Mesothelial cell of epicardium (in vitro differentiated cells): Measurements from ENCODE around the gene PBX2. TPM values are rescaled to one million over a fixed set of nuclear protein-coding genes. Genes with fewer than 3 reads are reported as not detected.
"Not testable (repeated sequence)": the region's sequence is repeated elsewhere in the genome, so short reads cannot be mapped to it uniquely, and the experiment has no call there.

Source experiments
- DNase-seq, 2 experiments: peaks; one replicate each; pipeline ENCODE4 v3.0.0; 2021; ENCODE audit warnings: low spot score in 2 of 2; ENCODE audit not compliant: unreplicated experiment in 2 of 2
- H3K27ac Mint-ChIP-seq: 2 replicates; pipeline ENCODE4 v1.8.0; 2021; ENCODE audit warnings: mixed read lengths
- H3K27me3 Mint-ChIP-seq: 2 replicates; pipeline ENCODE4 v1.8.0; 2021; ENCODE audit warnings: low read depth, mixed read lengths
- H3K36me3 Mint-ChIP-seq: 2 replicates; pipeline ENCODE4 v1.8.0; 2021; ENCODE audit warnings: mixed read lengths
- H3K4me1 Mint-ChIP-seq: 2 replicates; pipeline ENCODE4 v1.8.0; 2021; ENCODE audit warnings: mixed read lengths
- H3K4me3 Mint-ChIP-seq: 2 replicates; pipeline ENCODE4 v1.8.0; 2021; ENCODE audit warnings: mild to moderate bottlenecking, moderate library complexity, mixed read lengths
- H3K9me3 Mint-ChIP-seq: 2 replicates; pipeline ENCODE4 v1.8.0; 2021; ENCODE audit warnings: mixed read lengths
- CTCF ChIP-seq: fragments of 200-600 bp; sonication (generic); IDR thresholded peaks from one replicate; pipeline ENCODE4 v1.5.0; 2021; ENCODE audit warnings: antibody characterized with exemption; ENCODE audit not compliant: unreplicated experiment
- total RNA-seq: library from RNA; stranded (reverse); gene quantifications from 3 replicates; pipeline ENCODE4 v1.2.1, GENCODE V29; 2021

Gene PBX2
- total RNA-seq, 1 donor from 2014 or later: 236 TPM

DNA sequence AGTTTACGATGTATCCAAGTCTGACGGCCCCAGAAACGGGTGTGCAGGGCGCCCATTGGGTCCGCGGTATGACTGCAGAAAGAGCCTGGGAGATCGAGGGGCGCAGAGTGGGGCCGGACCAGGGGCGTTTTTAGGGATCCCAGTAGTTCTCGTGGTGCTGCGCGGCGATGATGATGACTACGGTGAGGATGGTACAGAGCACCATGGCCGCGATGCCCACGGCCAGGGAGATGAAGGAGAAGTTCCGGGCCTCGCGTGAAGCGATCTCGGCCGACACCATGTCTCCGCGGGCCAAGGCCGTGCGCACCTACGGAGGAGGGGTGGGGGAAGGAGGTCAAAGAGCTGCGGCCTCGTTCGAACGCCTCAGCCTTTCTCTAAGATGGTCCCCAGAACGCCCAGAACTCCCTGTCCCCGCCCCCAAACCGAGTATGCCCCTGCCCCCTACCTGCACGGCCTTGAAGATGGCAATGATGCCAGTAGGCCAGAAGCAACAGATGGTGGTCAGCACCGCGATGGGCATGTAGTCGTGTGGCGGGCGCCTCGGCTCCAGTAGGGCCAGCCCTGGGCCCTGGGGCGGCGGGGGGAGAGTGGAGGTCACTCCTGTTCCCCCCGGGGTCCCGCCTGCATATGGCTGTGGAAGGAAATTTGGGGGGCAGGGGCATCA is 40.8 kb downstream of the PBX2 start:
- H3K4me3 Mint-ChIP-seq: no peak overlapping the region
- peaks cover 46% of the 10 kb centered on the region for H3K4me1 Mint-ChIP-seq
- TF ChIP-seq CTCF: no peak

GRCh38 chr6:32148289-32149091 is 41.5 kb downstream of the PBX2 start:
- H3K27me3 Mint-ChIP-seq: peaks cover 5% of the 10 kb centered on the region
- H3K27ac Mint-ChIP-seq: no peak overlapping the region
- no peak for TF ChIP-seq CTCF
- no peak overlapping the region for H3K4me3 Mint-ChIP-seq
- H3K9me3 Mint-ChIP-seq: no peaks in the 10 kb centered on the region
- H3K4me1 Mint-ChIP-seq: peaks cover 46% of the 10 kb centered on the region
- peaks cover 3% of the 10 kb centered on the region for H3K36me3 Mint-ChIP-seq
- no peak for DNase-seq

More for the DNA sequence above, 40.8 kb downstream of the PBX2 start:
- no peak for DNase-seq
- Mint-ChIP-seq H3K36me3 (peaks cover 3% of the 10 kb centered on the region), H3K27me3 (peaks cover 5% of the 10 kb centered on the region), H3K9me3 (no peaks in the 10 kb centered on the region), H3K27ac (no peak overlapping the region)

DNA sequence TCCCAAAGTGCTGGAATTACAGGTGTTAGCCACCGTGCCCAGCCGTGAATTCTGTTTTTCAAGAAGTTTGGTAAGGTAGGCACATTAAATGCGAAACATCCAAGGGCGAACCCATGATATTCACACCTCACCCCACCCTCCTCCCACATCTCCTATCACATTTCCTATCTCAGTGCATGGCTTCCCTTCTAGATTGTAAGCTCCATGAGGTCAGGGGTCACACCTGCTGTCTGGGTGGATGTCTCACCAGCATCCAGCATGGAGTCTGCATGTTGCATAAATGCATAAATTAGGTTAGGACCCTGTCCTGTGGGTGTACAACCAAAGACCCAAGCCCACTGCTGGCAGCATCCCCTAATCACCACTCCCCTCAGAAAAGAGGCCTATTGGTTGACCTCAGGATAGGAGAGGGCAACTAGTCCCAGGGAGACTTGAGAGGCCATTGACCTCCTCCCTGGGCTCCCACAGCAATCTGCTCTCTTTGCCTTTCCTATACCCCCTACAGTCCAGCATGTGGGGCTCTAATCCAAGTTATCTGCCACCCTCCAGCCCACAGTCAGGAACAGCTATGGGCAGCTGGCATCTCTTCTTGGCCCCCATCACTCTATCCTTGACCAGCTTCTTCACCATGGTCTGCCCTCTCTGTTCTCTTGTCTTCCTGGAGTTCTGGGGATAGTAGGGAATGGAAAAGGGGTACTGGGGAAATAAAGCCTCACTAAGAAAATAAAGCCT is 42.4 kb downstream of the PBX2 start:
- Mint-ChIP-seq H3K4me3 (no peak overlapping the region), H3K4me1 (peaks cover 37% of the 10 kb centered on the region)

DNA sequence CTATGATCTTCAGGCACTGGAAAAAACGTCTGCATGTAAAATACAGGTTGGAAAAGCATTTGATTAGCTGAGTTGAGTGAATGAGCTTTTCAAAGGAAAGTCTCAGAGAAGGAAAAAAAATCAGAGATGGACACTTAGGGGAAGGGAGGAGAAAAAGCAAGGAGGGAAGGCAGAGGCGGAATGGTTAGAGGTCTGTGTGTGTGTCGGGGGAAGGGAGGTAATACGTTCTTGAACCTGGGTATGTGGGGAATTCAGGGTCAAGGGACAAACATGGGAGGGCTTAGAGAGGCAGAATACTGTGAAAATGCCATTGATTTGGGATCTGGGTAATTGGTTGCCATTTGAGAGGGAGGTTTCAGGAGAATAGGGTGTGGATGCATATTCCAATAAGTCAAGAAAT is 43.3 kb downstream of the PBX2 start:
- no peak overlapping the region for H3K4me3 Mint-ChIP-seq
- peaks cover 30% of the 10 kb centered on the region for H3K4me1 Mint-ChIP-seq
- no peak for TF ChIP-seq CTCF
- peaks cover 5% of the 10 kb centered on the region for H3K27me3 Mint-ChIP-seq
- no peaks in the 10 kb centered on the region for H3K9me3 Mint-ChIP-seq
- peak overlapping the region; percentile 62 for H3K27ac Mint-ChIP-seq
- H3K36me3 Mint-ChIP-seq: peaks cover 3% of the 10 kb centered on the region
- DNase-seq: no peak

More for the DNA sequence above, 42.4 kb downstream of the PBX2 start:
- Mint-ChIP-seq H3K27ac (no peak overlapping the region), H3K9me3 (no peaks in the 10 kb centered on the region), H3K36me3 (peaks cover 3% of the 10 kb centered on the region), H3K27me3 (peaks cover 5% of the 10 kb centered on the region)
- DNase-seq: no peak
- no peak for TF ChIP-seq CTCF

- H3K27ac Mint-ChIP-seq: peak overlapping the region; percentile 62
- H3K27me3 Mint-ChIP-seq: peaks cover 5% of the 10 kb centered on the region
- no peak for DNase-seq
- no peaks in the 10 kb centered on the region for H3K9me3 Mint-ChIP-seq
- peaks cover 3% of the 10 kb centered on the region for H3K36me3 Mint-ChIP-seq
- H3K4me3 Mint-ChIP-seq: no peak overlapping the region
- peaks cover 27% of the 10 kb centered on the region for H3K4me1 Mint-ChIP-seq
- TF ChIP-seq CTCF: no peak
Observed at GRCh38 chr6:32146287-32146686, 43.7 kb downstream of the PBX2 start.

DNA sequence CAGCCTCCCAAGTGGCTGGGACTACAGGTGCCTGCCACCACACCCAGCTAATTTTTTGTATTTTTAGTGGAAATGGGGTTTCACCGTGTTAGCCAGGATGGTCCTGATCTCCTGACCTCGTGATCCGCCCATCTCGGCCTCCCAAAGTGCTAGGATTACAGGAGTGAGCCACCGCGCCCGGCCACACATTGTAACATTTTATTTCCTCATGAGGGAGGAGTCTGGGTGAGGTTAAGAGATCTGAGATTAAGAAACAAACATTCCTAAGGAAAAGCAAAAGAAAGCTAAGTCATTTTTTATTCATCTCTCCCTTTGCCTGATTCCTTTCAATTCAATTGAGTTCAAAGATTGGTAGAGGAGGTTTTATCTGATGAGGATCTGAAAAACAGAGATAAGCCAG is 45.8 kb downstream of the PBX2 start:
- H3K27me3 Mint-ChIP-seq, H3K9me3 Mint-ChIP-seq, H3K4me3 Mint-ChIP-seq, H3K36me3 Mint-ChIP-seq, DNase-seq: not testable (repeated sequence)
- Mint-ChIP-seq H3K27ac (peak overlapping the region; percentile 8), H3K4me1 (peaks cover 19% of the 10 kb centered on the region)
